ENCODE data around the gene GFOD2.

The GFOD2 gene

DNA sequence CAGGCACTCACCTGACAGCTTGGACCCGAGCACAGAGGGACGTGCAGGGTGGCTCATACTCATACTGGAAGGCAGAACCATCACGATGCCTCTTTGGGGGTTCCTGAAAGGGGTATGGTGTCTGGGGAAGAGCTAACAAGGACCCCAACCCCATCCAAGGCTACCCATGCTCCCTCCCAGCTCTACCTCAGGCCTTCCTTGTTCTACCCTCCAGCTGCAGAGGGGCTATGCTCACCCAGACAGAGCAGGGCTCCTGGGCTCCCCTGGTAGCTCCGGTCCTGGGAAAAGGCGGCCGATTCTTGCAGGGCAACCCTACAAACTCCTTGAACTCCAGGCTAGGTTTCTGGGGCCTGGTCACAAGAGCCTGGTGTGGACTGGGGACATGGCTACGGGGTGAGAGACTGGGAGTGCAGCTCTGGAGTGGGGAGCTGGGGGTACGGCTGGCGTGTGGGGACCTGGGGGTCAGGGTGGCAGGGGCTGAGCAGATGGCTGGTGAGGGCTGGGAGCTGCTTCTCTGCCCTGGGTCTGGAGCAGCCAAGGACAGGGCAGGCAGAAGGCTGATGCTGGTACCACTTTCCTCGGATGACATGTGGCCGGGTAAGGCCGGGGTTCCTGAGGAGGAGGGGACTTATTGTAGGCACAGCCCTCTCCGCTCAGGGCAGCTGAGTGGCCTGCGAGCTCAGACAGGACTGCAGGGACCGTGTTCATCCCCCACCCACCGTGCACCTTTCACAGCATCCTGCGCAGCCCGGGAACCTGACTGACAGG is 61.2 kb downstream of the GFOD2 start:
- no peak overlapping the region for H3K4me2 ChIP-seq (ENCODE audit: low read length)
- DNase-seq = no peak
- H2BK5ac ChIP-seq (ENCODE audit: low read depth, low read length, poor library complexity) = no peak overlapping the region
- H3K23ac ChIP-seq (ENCODE audit: low read length) = no peak overlapping the region
- H3K36me3 ChIP-seq (ENCODE audit: control insufficient read depth in 1 of 2, insufficient read depth in 2 of 2, low read length in 2 of 2) = peaks cover 13 to 18% of the 10 kb centered on the region in 2 experiments
- H3K14ac ChIP-seq (ENCODE audit: low read length) = no peak overlapping the region
- no peaks in the 10 kb centered on the region for H3K27me3 ChIP-seq (ENCODE audit: insufficient read depth, low read length)
- no peak overlapping the region for H4K91ac ChIP-seq (ENCODE audit: low read depth, low read length)
- H3K27ac ChIP-seq (ENCODE audit: low read depth, low read length) = no peak overlapping the region
- no peak overlapping the region for H3K9ac ChIP-seq (ENCODE audit: low read length)
- H3K79me1 ChIP-seq (ENCODE audit: low read length) = peaks cover 7% of the 10 kb centered on the region
- H3K4me1 ChIP-seq (ENCODE audit: control insufficient read depth in 1 of 2, insufficient read depth in 2 of 2, low read length in 2 of 2) = peaks cover 11 to 18% of the 10 kb centered on the region in 2 experiments
- no peak overlapping the region for H2AK5ac ChIP-seq (ENCODE audit: low read length)
- H2AFZ ChIP-seq (ENCODE audit: insufficient read depth, low read length, poor library complexity) = no peak overlapping the region
- no peak overlapping the region for H3K4ac ChIP-seq (ENCODE audit: low read depth, low read length)
- H2BK12ac ChIP-seq (ENCODE audit: low read length) = no peak overlapping the region
- no peak overlapping the region for H3K18ac ChIP-seq (ENCODE audit: low read length)
- peaks cover 3% of the 10 kb centered on the region for H3K79me2 ChIP-seq (ENCODE audit: control insufficient read depth, insufficient read depth, low read length, poor library complexity)
- no peak overlapping the region for H3K4me3 ChIP-seq (ENCODE audit: low read depth, low read length)
- H4K8ac ChIP-seq (ENCODE audit: low read depth, low read length) = no peak overlapping the region
- H4K12ac ChIP-seq (ENCODE audit: low read depth, low read length) = no peak overlapping the region
- no peaks in the 10 kb centered on the region for H3K9me3 ChIP-seq (ENCODE audit: insufficient read depth, low read depth, low read length)
- H2BK120ac ChIP-seq (ENCODE audit: insufficient read depth, low read length, poor library complexity) = no peak overlapping the region
- WGBS (ENCODE audit: extremely low coverage, insufficient coverage, insufficient read length) = no CpG with 5 or more reads among the region's 18 CpGs

DNA sequence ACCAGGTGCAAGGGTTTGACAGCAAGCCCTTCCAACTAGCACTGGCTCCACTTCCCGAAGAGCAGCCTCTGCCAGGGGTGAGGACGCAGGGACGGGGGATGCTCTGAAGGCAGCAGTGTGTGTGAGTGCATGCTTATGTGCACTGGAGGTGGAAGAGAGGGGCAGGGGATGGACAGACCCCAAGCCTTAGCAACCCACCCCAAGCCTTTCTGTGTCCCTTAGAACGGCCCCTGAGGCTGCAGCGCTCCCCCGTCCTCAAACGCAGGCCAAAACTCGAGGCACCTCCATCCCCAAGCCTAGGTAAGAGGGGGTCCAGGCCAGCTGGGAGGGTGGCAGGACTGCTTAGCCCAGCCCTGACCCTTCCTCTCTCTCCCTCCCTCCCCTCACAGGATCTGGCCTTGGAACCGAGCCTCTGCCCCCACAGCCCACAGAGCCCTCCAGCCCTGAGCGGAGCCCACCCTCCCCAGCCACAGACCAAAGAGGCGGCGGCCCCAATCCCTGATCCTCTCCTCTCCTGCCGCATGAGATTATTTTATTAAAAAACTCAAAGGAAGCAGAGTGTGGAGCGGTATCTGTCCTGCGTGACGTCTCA is 62.0 kb downstream of the GFOD2 start:
- peaks cover 2% of the 10 kb centered on the region for H3K9me3 ChIP-seq (ENCODE audit: insufficient read depth, low read depth, low read length)
- no peak overlapping the region for H2AFZ ChIP-seq (ENCODE audit: insufficient read depth, low read length, poor library complexity)
- H3K4me3 ChIP-seq (ENCODE audit: low read depth, low read length) = no peak overlapping the region
- no peak overlapping the region for H3K27ac ChIP-seq (ENCODE audit: low read depth, low read length)
- no peak overlapping the region for H2AK5ac ChIP-seq (ENCODE audit: low read length)
- no peak overlapping the region for H4K8ac ChIP-seq (ENCODE audit: low read depth, low read length)
- H4K12ac ChIP-seq (ENCODE audit: low read depth, low read length) = no peak overlapping the region
- H2BK12ac ChIP-seq (ENCODE audit: low read length) = no peak overlapping the region
- H3K23ac ChIP-seq (ENCODE audit: low read length) = no peak overlapping the region
- peaks cover 11 to 20% of the 10 kb centered on the region in 2 experiments for H3K4me1 ChIP-seq (ENCODE audit: control insufficient read depth in 1 of 2, insufficient read depth in 2 of 2, low read length in 2 of 2)
- no peaks in the 10 kb centered on the region for H3K27me3 ChIP-seq (ENCODE audit: insufficient read depth, low read length)
- no peak overlapping the region for H2BK120ac ChIP-seq (ENCODE audit: insufficient read depth, low read length, poor library complexity)
- peaks cover 9 to 17% of the 10 kb centered on the region in 2 experiments for H3K36me3 ChIP-seq (ENCODE audit: control insufficient read depth in 1 of 2, insufficient read depth in 2 of 2, low read length in 2 of 2)
- no peak overlapping the region for H2BK5ac ChIP-seq (ENCODE audit: low read depth, low read length, poor library complexity)
- DNase-seq = no peak
- H3K4ac ChIP-seq (ENCODE audit: low read depth, low read length) = no peak overlapping the region
- peaks cover 3% of the 10 kb centered on the region for H3K79me2 ChIP-seq (ENCODE audit: control insufficient read depth, insufficient read depth, low read length, poor library complexity)
- no peak overlapping the region for H3K4me2 ChIP-seq (ENCODE audit: low read length)
- H3K14ac ChIP-seq (ENCODE audit: low read length) = no peak overlapping the region
- no peak overlapping the region for H4K91ac ChIP-seq (ENCODE audit: low read depth, low read length)
- no peak overlapping the region for H3K18ac ChIP-seq (ENCODE audit: low read length)
- H3K79me1 ChIP-seq (ENCODE audit: low read length) = peaks cover 7% of the 10 kb centered on the region
- H3K9ac ChIP-seq (ENCODE audit: low read length) = no peak overlapping the region
- WGBS (ENCODE audit: extremely low coverage, insufficient coverage, insufficient read length) = no CpG with 5 or more reads among the region's 16 CpGs

- H3K4me3 ChIP-seq (ENCODE audit: low read depth, low read length) = no peak overlapping the region
- H3K79me1 ChIP-seq (ENCODE audit: low read length) = peaks cover 7% of the 10 kb centered on the region
- no peak overlapping the region for H3K27ac ChIP-seq (ENCODE audit: low read depth, low read length)
- H3K79me2 ChIP-seq (ENCODE audit: control insufficient read depth, insufficient read depth, low read length, poor library complexity) = peaks cover 3% of the 10 kb centered on the region
- no peak overlapping the region for H3K23ac ChIP-seq (ENCODE audit: low read length)
- no peak overlapping the region for H2BK120ac ChIP-seq (ENCODE audit: insufficient read depth, low read length, poor library complexity)
- H2BK12ac ChIP-seq (ENCODE audit: low read length) = no peak overlapping the region
- H3K18ac ChIP-seq (ENCODE audit: low read length) = no peak overlapping the region
- H3K9me3 ChIP-seq (ENCODE audit: insufficient read depth, low read depth, low read length) = peaks cover 2% of the 10 kb centered on the region
- peaks cover 11 to 20% of the 10 kb centered on the region in 2 experiments for H3K4me1 ChIP-seq (ENCODE audit: control insufficient read depth in 1 of 2, insufficient read depth in 2 of 2, low read length in 2 of 2)
- peaks cover 9 to 17% of the 10 kb centered on the region in 2 experiments for H3K36me3 ChIP-seq (ENCODE audit: control insufficient read depth in 1 of 2, insufficient read depth in 2 of 2, low read length in 2 of 2)
- DNase-seq = no peak
- H2AK5ac ChIP-seq (ENCODE audit: low read length) = no peak overlapping the region
- H3K4ac ChIP-seq (ENCODE audit: low read depth, low read length) = no peak overlapping the region
- no peak overlapping the region for H4K12ac ChIP-seq (ENCODE audit: low read depth, low read length)
- H3K9ac ChIP-seq (ENCODE audit: low read length) = no peak overlapping the region
- H2AFZ ChIP-seq (ENCODE audit: insufficient read depth, low read length, poor library complexity) = no peak overlapping the region
- no peaks in the 10 kb centered on the region for H3K27me3 ChIP-seq (ENCODE audit: insufficient read depth, low read length)
- H4K91ac ChIP-seq (ENCODE audit: low read depth, low read length) = no peak overlapping the region
- H4K8ac ChIP-seq (ENCODE audit: low read depth, low read length) = no peak overlapping the region
- no peak overlapping the region for H2BK5ac ChIP-seq (ENCODE audit: low read depth, low read length, poor library complexity)
- no peak overlapping the region for H3K14ac ChIP-seq (ENCODE audit: low read length)
- no CpG with 5 or more reads among the region's 9 CpGs for WGBS (ENCODE audit: extremely low coverage, insufficient coverage, insufficient read length)
- H3K4me2 ChIP-seq (ENCODE audit: low read length) = no peak overlapping the region
Observed at GRCh38 chr16:67656344-67657016, 62.6 kb downstream of the GFOD2 start.

- Histone ChIP-seq H3K4ac (ENCODE audit: low read depth, low read length) (no peak overlapping the region), H2AK5ac (ENCODE audit: low read length) (no peak overlapping the region), H3K23ac (ENCODE audit: low read length) (no peak overlapping the region), H3K18ac (ENCODE audit: low read length) (no peak overlapping the region), H4K8ac (ENCODE audit: low read depth, low read length) (no peak overlapping the region), H2BK120ac (ENCODE audit: insufficient read depth, low read length, poor library complexity) (no peak overlapping the region), H3K27ac (ENCODE audit: low read depth, low read length) (no peak overlapping the region), H3K14ac (ENCODE audit: low read length) (no peak overlapping the region), H2BK5ac (ENCODE audit: low read depth, low read length, poor library complexity) (no peak overlapping the region), H3K4me2 (ENCODE audit: low read length) (no peak overlapping the region), H3K4me1 (ENCODE audit: control insufficient read depth in 1 of 2, insufficient read depth in 2 of 2, low read length in 2 of 2) (peaks cover 11 to 17% of the 10 kb centered on the region in 2 experiments), H3K9me3 (ENCODE audit: insufficient read depth, low read depth, low read length) (peaks cover 2% of the 10 kb centered on the region), H3K9ac (ENCODE audit: low read length) (no peak overlapping the region), H4K12ac (ENCODE audit: low read depth, low read length) (no peak overlapping the region), H4K91ac (ENCODE audit: low read depth, low read length) (no peak overlapping the region), H3K27me3 (ENCODE audit: insufficient read depth, low read length) (no peaks in the 10 kb centered on the region), H3K4me3 (ENCODE audit: low read depth, low read length) (no peak overlapping the region), H3K36me3 (ENCODE audit: control insufficient read depth in 1 of 2, insufficient read depth in 2 of 2, low read length in 2 of 2) (peaks cover 9 to 17% of the 10 kb centered on the region in 2 experiments), H2AFZ (ENCODE audit: insufficient read depth, low read length, poor library complexity) (no peak overlapping the region), H3K79me1 (ENCODE audit: low read length) (peaks cover 5% of the 10 kb centered on the region), H3K79me2 (ENCODE audit: control insufficient read depth, insufficient read depth, low read length, poor library complexity) (peaks cover 3% of the 10 kb centered on the region), H2BK12ac (ENCODE audit: low read length) (no peak overlapping the region)
- no CpG with 5 or more reads among the region's 4 CpGs for WGBS (ENCODE audit: extremely low coverage, insufficient coverage, insufficient read length)
- no peak for DNase-seq
Observed at GRCh38 chr16:67655363-67655762, 63.8 kb downstream of the GFOD2 start.
